PC-3 (cell line): ENCODE data around the gene MVB12B. TPM values are rescaled to one million over a fixed set of nuclear protein-coding genes. Genes with fewer than 3 reads are reported as not detected.
"Not testable (repeated sequence)": the region's sequence is repeated elsewhere in the genome, so short reads cannot be mapped to it uniquely, and the experiment has no call there.

Source experiments
- ATAC-seq: fragments of 200-7000 bp; cut with Tn5 transposase; 2 replicates; pipeline ENCODE4 v1.9.1; 2020; ENCODE audit warnings: mild to moderate bottlenecking, moderate library complexity
- Bru-seq: library from RNA; stranded (reverse); fragments of 400-500 nt; gene quantifications from one replicate; lab custom pipeline; 2021; lab: Mats Ljungman, UMichigan
- BruChase-seq, 2 experiments: library from RNA; stranded (reverse); fragments of 400-500 nt; gene quantifications; one replicate each; lab custom pipeline; 2021; lab: Mats Ljungman, UMichigan
- BruUV-seq: library from RNA; stranded (reverse); fragments of 400-500 nt; replicated peaks from 2 replicates; lab custom pipeline; 2021; lab: Mats Ljungman, UMichigan
- CTCF ChIA-PET: fragments of 300-600 bp; sonication (Branson Sonifier 250); formaldehyde crosslinking; loops from one replicate; lab custom pipeline; 2022; ENCODE audit warnings: antibody characterized with exemption; lab: Charles Lee
- POLR2A ChIA-PET: fragments of 300-600 bp; sonication (Branson Sonifier 250); formaldehyde crosslinking; loops from one replicate; lab custom pipeline; 2022; ENCODE audit warnings: antibody characterized with exemption; ENCODE audit not compliant: unreplicated experiment; lab: Charles Lee
- DNase-seq: peaks from one replicate; pipeline ENCODE4 v3.0.0-alpha.2; 2015
- H2AFZ ChIP-seq: fragments of 300-600 bp; sonication (generic); 2 replicates; pipeline ENCODE4 v1.6.0; 2016; ENCODE audit warnings: antibody characterized with exemption, low read length
- H3F3A ChIP-seq: fragments of 300-600 bp; sonication (generic); one replicate; pipeline ENCODE4 v1.6.0; 2017; ENCODE audit warnings: antibody characterized with exemption, low read length, control low read depth, mild to moderate bottlenecking; ENCODE audit not compliant: unreplicated experiment
- H3K27ac ChIP-seq: fragments of 300-600 bp; sonication (generic); 2 replicates; pipeline ENCODE4 v1.5.1; 2016; ENCODE audit warnings: mild to moderate bottlenecking, low read length
- H3K27me3 ChIP-seq: fragments of 300-600 bp; sonication (generic); 2 replicates; pipeline ENCODE4 v1.6.1; 2016; ENCODE audit warnings: low read length, mixed read lengths
- H3K36me3 ChIP-seq: fragments of 300-600 bp; sonication (generic); 2 replicates; pipeline ENCODE4 v1.6.1; 2016; ENCODE audit warnings: low read depth, mixed run types, low read length, mixed read lengths
- H3K4me1 ChIP-seq: fragments of 300-600 bp; sonication (generic); 2 replicates; pipeline ENCODE4 v1.5.1; 2016; ENCODE audit warnings: low read length; ENCODE audit not compliant: insufficient read depth
- H3K4me2 ChIP-seq: fragments of 300-600 bp; sonication (generic); 2 replicates; pipeline ENCODE4 v1.6.0; 2016; ENCODE audit warnings: low read length
- H3K4me3 ChIP-seq: fragments of 300-600 bp; sonication (generic); 2 replicates; pipeline ENCODE4 v1.5.1; 2016; ENCODE audit warnings: mild to moderate bottlenecking, low read length, mixed read lengths
- H3K79me2 ChIP-seq: fragments of 300-600 bp; sonication (generic); 2 replicates; pipeline ENCODE4 v1.6.1; 2017; ENCODE audit warnings: low read length, mixed read lengths
- H3K9ac ChIP-seq: fragments of 300-600 bp; sonication (generic); 2 replicates; pipeline ENCODE4 v1.6.0; 2016; ENCODE audit warnings: mild to moderate bottlenecking, low read length
- H3K9me2 ChIP-seq: fragments of 300-600 bp; sonication (generic); replicated peaks from 2 replicates; pipeline ENCODE4 v1.6.1; 2016; ENCODE audit warnings: mixed run types, low read length, mixed read lengths
- H3K9me3 ChIP-seq: fragments of 300-600 bp; sonication (generic); 2 replicates; pipeline ENCODE4 v1.6.1; 2016; ENCODE audit warnings: low read length, mixed read lengths
- H4K20me1 ChIP-seq: fragments of 300-600 bp; sonication (generic); 2 replicates; pipeline ENCODE4 v1.6.1; 2016; ENCODE audit warnings: low read length, mixed read lengths
- EZH2 ChIP-seq: fragments of 300-600 bp; sonication (generic); IDR thresholded peaks from one replicate; pipeline ENCODE4 v1.6.1; 2017; ENCODE audit warnings: antibody characterized with exemption, mild to moderate bottlenecking, low read length; ENCODE audit not compliant: unreplicated experiment
- EZH2phosphoT487 ChIP-seq: fragments of 300-600 bp; sonication (generic); IDR thresholded peaks from 2 replicates; pipeline ENCODE4 v1.6.1; 2018; ENCODE audit warnings: mild to moderate bottlenecking, antibody characterized with exemption, low read length, borderline replicate concordance
- intact Hi-C: fragments of 100-400 bp; cut with micrococcal nuclease; formaldehyde crosslinking; loops from 2 replicates; pipeline ENCODE4 v1.9.0; 2023
- long read RNA-seq: library from polyadenylated mRNA; unstranded; transcript quantifications from one replicate; pipeline ENCODE4 v2.0.0, GENCODE V29; 2021; ENCODE audit not compliant: unreplicated experiment
- total RNA-seq: library from RNA; depleted of rRNA; stranded (reverse); fragments of >200 nt; gene quantifications from 2 replicates; pipeline ENCODE4 v1.2.3, GENCODE V29; 2014; rRNA removed
- TF ChIP-seq, protein P1 (sequence below): fragments of 300-600 bp; sonication (generic); conservative IDR thresholded peaks from 2 replicates; pipeline ENCODE4 v1.5.1; 2017; ENCODE audit warnings: antibody characterized with exemption, low read depth, mild to moderate bottlenecking, low read length

Gene MVB12B, protein sequence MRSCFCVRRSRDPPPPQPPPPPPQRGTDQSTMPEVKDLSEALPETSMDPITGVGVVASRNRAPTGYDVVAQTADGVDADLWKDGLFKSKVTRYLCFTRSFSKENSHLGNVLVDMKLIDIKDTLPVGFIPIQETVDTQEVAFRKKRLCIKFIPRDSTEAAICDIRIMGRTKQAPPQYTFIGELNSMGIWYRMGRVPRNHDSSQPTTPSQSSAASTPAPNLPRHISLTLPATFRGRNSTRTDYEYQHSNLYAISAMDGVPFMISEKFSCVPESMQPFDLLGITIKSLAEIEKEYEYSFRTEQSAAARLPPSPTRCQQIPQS
- 7.2 and 9.6 TPM in 2 replicates for total RNA-seq
- Bru-seq, nascent RNA: percentile 56 among the genes with signal in this experiment
- percentile 43 among the genes with signal in this experiment for BruChase-seq, experiment 1, labeled RNA remaining after a 6-hour chase
- BruChase-seq, experiment 2, labeled RNA remaining after a 2-hour chase: percentile 54 among the genes with signal in this experiment
- long read RNA-seq, full-length matches to known transcripts: 1 of 14 reads
- long read RNA-seq, partial matches to known transcripts: 11 of 14 reads
- long read RNA-seq, other reads (novel, unspliced or antisense): 2 of 14 reads

GRCh38 chr9:126326228-126327005, at the start of gene MVB12B:
Gene MVB12B, plus strand, starts transcription at chr9:126326829. Its CDS starts 101 bp downstream, at chr9:126326930.
- CTCF ChIA-PET: no interaction called here
- ATAC-seq (peak; percentile 74), DNase-seq (peak; percentile 27)
- peak within 1 kb of the TSS; percentile 94 for H3K4me2 ChIP-seq
- no peaks in the 10 kb centered on the region for H4K20me1 ChIP-seq
- H3K27ac ChIP-seq: no peak within 1 kb of the TSS
- H3K9ac ChIP-seq: peak within 1 kb of the TSS; percentile 63
- peaks cover 8% of the 10 kb centered on the region for H3K4me1 ChIP-seq
- BruUV-seq: no TSS peak
- H3K4me3 ChIP-seq: peak within 1 kb of the TSS; percentile 77
- no peaks in the 10 kb centered on the region for H3F3A ChIP-seq
- TF ChIP-seq EZH2: no peak
- TF ChIP-seq EZH2phosphoT487: no peak
- TF ChIP-seq, protein P1, sequence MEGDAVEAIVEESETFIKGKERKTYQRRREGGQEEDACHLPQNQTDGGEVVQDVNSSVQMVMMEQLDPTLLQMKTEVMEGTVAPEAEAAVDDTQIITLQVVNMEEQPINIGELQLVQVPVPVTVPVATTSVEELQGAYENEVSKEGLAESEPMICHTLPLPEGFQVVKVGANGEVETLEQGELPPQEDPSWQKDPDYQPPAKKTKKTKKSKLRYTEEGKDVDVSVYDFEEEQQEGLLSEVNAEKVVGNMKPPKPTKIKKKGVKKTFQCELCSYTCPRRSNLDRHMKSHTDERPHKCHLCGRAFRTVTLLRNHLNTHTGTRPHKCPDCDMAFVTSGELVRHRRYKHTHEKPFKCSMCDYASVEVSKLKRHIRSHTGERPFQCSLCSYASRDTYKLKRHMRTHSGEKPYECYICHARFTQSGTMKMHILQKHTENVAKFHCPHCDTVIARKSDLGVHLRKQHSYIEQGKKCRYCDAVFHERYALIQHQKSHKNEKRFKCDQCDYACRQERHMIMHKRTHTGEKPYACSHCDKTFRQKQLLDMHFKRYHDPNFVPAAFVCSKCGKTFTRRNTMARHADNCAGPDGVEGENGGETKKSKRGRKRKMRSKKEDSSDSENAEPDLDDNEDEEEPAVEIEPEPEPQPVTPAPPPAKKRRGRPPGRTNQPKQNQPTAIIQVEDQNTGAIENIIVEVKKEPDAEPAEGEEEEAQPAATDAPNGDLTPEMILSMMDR: no peak
- no peaks in the 10 kb centered on the region for H3K9me3 ChIP-seq
- no peaks in the 10 kb centered on the region for H3K9me2 ChIP-seq
- POLR2A ChIA-PET: no interaction called here
- intact Hi-C loops: no loop called here
- no peaks in the 10 kb centered on the region for H3K27me3 ChIP-seq
- H3K79me2 ChIP-seq: peaks cover 40% of the 10 kb centered on the region
- no peaks in the 10 kb centered on the region for H3K36me3 ChIP-seq
- H2AFZ ChIP-seq: peak within 1 kb of the TSS; percentile 85

- ChIA-PET POLR2A (no interaction called here), CTCF (no interaction called here)
- H4K20me1 ChIP-seq: no peaks in the 10 kb centered on the region
- no peaks in the 10 kb centered on the region for H3K9me2 ChIP-seq
- no peak overlapping the region for H2AFZ ChIP-seq
- DNase-seq (no peak), ATAC-seq (no peak)
- peaks cover 6% of the 10 kb centered on the region; the same call in 1 of the 2 replicates for H3K27me3 ChIP-seq
- no peak overlapping the region for H3K4me2 ChIP-seq
- no peak for TF ChIP-seq EZH2phosphoT487
- TF ChIP-seq, protein P1: no peak
- no peak for TF ChIP-seq EZH2
- H3K9me3 ChIP-seq: no peaks in the 10 kb centered on the region
- BruUV-seq: no TSS peak
- intact Hi-C loops: no loop called here
- H3K4me3 ChIP-seq: no peak overlapping the region
- H3K9ac ChIP-seq: no peak overlapping the region
- no peaks in the 10 kb centered on the region for H3K79me2 ChIP-seq
- no peaks in the 10 kb centered on the region for H3F3A ChIP-seq
- no peak overlapping the region for H3K27ac ChIP-seq
- H3K36me3 ChIP-seq: no peaks in the 10 kb centered on the region
- H3K4me1 ChIP-seq: no peaks in the 10 kb centered on the region
These were observed 42.7 kb upstream of the MVB12B start for GRCh38 chr9:126283799-126284465.

DNA sequence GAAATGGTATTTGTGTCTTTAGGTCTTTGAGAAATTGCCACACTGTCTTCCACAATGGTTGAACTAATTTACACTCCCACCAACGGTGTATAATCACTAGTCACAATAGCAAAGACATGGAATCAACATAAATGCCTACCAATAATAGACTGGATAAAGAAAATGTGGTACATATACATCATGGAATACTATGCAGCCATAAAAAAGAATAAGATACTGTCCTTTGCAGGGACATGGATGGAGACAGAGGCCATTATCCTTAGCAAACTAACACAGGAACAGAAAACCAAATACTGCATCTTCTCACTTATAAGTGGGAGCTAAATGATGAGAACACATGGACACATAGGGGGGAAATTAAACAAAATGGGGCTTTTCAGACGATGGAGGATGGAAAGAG, 41.0 kb upstream of the MVB12B start:
- H3K79me2 ChIP-seq, H3K27ac ChIP-seq, ATAC-seq, H3K36me3 ChIP-seq, H3K4me1 ChIP-seq, H3K9me3 ChIP-seq, H3K4me2 ChIP-seq, H3K27me3 ChIP-seq, H3K9ac ChIP-seq, CTCF ChIA-PET, H2AFZ ChIP-seq, H4K20me1 ChIP-seq, BruUV-seq, intact Hi-C loops, H3F3A ChIP-seq, H3K4me3 ChIP-seq, H3K9me2 ChIP-seq, DNase-seq, POLR2A ChIA-PET: not testable (repeated sequence)
